ENCODE data around the gene EFNA2. TPM values are rescaled to one million over a fixed set of nuclear protein-coding genes. Genes with fewer than 3 reads are reported as not detected.

EFNA2 gene
- total RNA-seq, 1 experiment from 2014 or later, result 12.2 TPM

GRCh38 chr19:1309977-1310852, 24.5 kb downstream of the EFNA2 start:
- POLR2A ChIA-PET, result no interaction called here
- RAD21 ChIA-PET (ENCODE audit: low non-redundant PET in 1 of 2, low total read pairs in 2 of 2, uncharacterized antibody in 2 of 2, unreplicated experiment in 2 of 2), result no interaction called here

GRCh38 chr19:1310853-1311180, 25.1 kb downstream of the EFNA2 start:
- no TSS peak for BruUV-seq (replicated peaks)
- ChIA-PET POLR2A (no interaction called here), CTCF (no interaction called here), RAD21 (ENCODE audit: low non-redundant PET in 1 of 2, low total read pairs in 2 of 2, uncharacterized antibody in 2 of 2, unreplicated experiment in 2 of 2) (no interaction called here)
- DNase-seq (ENCODE audit: low read depth, low spot score), result no peak
- no peak for ATAC-seq
- H3K27me3 ChIP-seq (ENCODE audit: insufficient read depth, low read length), result no peaks in the 10 kb centered on the region
- H3K36me3 ChIP-seq (ENCODE audit: control insufficient read depth in 1 of 2, insufficient read depth in 2 of 2, low read length in 2 of 2), result no peaks in the 10 kb centered on the region
- no peak overlapping the region for H3K4me3 ChIP-seq (replicated peaks in 1 of 2; ENCODE audit: low read depth in 1 of 2, low read length in 2 of 2)
- H3K27ac ChIP-seq (ENCODE audit: low read depth, low read length), result no peak overlapping the region
- H3K9me3 ChIP-seq (ENCODE audit: control insufficient read depth in 1 of 2, insufficient read depth in 1 of 2, low read depth in 1 of 2, low read length in 2 of 2), result no peaks in the 10 kb centered on the region
- H3K79me2 ChIP-seq (ENCODE audit: insufficient read depth, low read length), result no peaks in the 10 kb centered on the region
- peaks cover 10 to 28% of the 10 kb centered on the region in 2 experiments for H3K4me1 ChIP-seq (ENCODE audit: control insufficient read depth in 1 of 2, insufficient read depth in 2 of 2, low read length in 2 of 2)
- no peak overlapping the region for H3K4me2 ChIP-seq (ENCODE audit: low read length)
- H3K9me2 ChIP-seq (ENCODE audit: insufficient read depth), result no peaks in the 10 kb centered on the region
- intact Hi-C loops (cut with micrococcal nuclease), result no loop called here
- H3K9ac ChIP-seq (ENCODE audit: low read length), result no peak overlapping the region
- H4K20me1 ChIP-seq (ENCODE audit: insufficient read depth), result no peaks in the 10 kb centered on the region
- no peak overlapping the region for H2AFZ ChIP-seq (ENCODE audit: low read depth, low read length, poor library complexity, severe bottlenecking)
- no peak for TF ChIP-seq REST (IDR thresholded peaks at IDR 0.05; ENCODE audit: low read depth)
- TF ChIP-seq, protein P1, sequence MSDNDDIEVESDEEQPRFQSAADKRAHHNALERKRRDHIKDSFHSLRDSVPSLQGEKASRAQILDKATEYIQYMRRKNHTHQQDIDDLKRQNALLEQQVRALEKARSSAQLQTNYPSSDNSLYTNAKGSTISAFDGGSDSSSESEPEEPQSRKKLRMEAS (IDR thresholded peaks at IDR 0.05), result no peak
- no peak for TF ChIP-seq FOSL1 (IDR thresholded peaks at IDR 0.05; ENCODE audit: low read depth)
- no peak for TF ChIP-seq TCF7L2 (IDR thresholded peaks at IDR 0.05; ENCODE audit: borderline replicate concordance, extremely low read depth, insufficient read depth, insufficient read length)
- TF ChIP-seq EGR1 (IDR thresholded peaks at IDR 0.05; ENCODE audit: low read depth), result no peak
- TF ChIP-seq SRF (IDR thresholded peaks at IDR 0.05; ENCODE audit: low read depth), result no peak
- TF ChIP-seq ZFX (IDR thresholded peaks at IDR 0.05), result no peak

More at GRCh38 chr19:1309977-1310852, 24.5 kb downstream of the EFNA2 start:
- H2AFZ ChIP-seq (ENCODE audit: low read depth, low read length, poor library complexity, severe bottlenecking), result no peak overlapping the region
- no peak overlapping the region for H3K9ac ChIP-seq (ENCODE audit: low read length)
- no peak overlapping the region for H3K4me3 ChIP-seq (replicated peaks in 1 of 2; ENCODE audit: low read depth in 1 of 2, low read length in 2 of 2)
- no peaks in the 10 kb centered on the region for H3K79me2 ChIP-seq (ENCODE audit: insufficient read depth, low read length)
- intact Hi-C loops (cut with micrococcal nuclease), result no loop called here
- no peaks in the 10 kb centered on the region for H4K20me1 ChIP-seq (ENCODE audit: insufficient read depth)
- H3K9me2 ChIP-seq (ENCODE audit: insufficient read depth), result no peaks in the 10 kb centered on the region
- H3K36me3 ChIP-seq (ENCODE audit: control insufficient read depth in 1 of 2, insufficient read depth in 2 of 2, low read length in 2 of 2), result no peaks in the 10 kb centered on the region
- ATAC-seq (no peak), DNase-seq (ENCODE audit: low read depth, low spot score) (no peak)
- BruUV-seq (replicated peaks), result no TSS peak
- no peak overlapping the region for H3K4me2 ChIP-seq (ENCODE audit: low read length)
- no peaks in the 10 kb centered on the region for H3K9me3 ChIP-seq (ENCODE audit: control insufficient read depth in 1 of 2, insufficient read depth in 1 of 2, low read depth in 1 of 2, low read length in 2 of 2)
- H3K4me1 ChIP-seq (ENCODE audit: control insufficient read depth in 1 of 2, insufficient read depth in 2 of 2, low read length in 2 of 2), result peaks cover 10 to 22% of the 10 kb centered on the region in 2 experiments
- TF ChIP-seq, protein P2, sequence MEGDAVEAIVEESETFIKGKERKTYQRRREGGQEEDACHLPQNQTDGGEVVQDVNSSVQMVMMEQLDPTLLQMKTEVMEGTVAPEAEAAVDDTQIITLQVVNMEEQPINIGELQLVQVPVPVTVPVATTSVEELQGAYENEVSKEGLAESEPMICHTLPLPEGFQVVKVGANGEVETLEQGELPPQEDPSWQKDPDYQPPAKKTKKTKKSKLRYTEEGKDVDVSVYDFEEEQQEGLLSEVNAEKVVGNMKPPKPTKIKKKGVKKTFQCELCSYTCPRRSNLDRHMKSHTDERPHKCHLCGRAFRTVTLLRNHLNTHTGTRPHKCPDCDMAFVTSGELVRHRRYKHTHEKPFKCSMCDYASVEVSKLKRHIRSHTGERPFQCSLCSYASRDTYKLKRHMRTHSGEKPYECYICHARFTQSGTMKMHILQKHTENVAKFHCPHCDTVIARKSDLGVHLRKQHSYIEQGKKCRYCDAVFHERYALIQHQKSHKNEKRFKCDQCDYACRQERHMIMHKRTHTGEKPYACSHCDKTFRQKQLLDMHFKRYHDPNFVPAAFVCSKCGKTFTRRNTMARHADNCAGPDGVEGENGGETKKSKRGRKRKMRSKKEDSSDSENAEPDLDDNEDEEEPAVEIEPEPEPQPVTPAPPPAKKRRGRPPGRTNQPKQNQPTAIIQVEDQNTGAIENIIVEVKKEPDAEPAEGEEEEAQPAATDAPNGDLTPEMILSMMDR (IDR thresholded peaks at IDR 0.05 in 2 of 3, conservative IDR thresholded peaks at IDR 0.05 in 1 of 3; ENCODE audit: borderline replicate concordance in 1 of 3, insufficient read depth in 1 of 3, low read depth in 2 of 3, low read length in 2 of 3), result no peak
- TF ChIP-seq POLR2A (IDR thresholded peaks at IDR 0.05; ENCODE audit: borderline replicate concordance, extremely low read depth, insufficient read depth, insufficient read length), result no peak
- H3K27ac ChIP-seq (ENCODE audit: low read depth, low read length), result no peak overlapping the region
- CTCF ChIA-PET, result no interaction called here
- H3K27me3 ChIP-seq (ENCODE audit: insufficient read depth, low read length), result no peaks in the 10 kb centered on the region
